Stimulated activated CD4-positive, alpha-beta T cell treated with anti-CD3 and anti-CD28 coated beads, Interleukin-12 subunit alpha, Interleukin-12 subunit beta, amount 100 ng/mL, for 24 hours (primary cell): Measurements from ENCODE around the gene NTSR1.
A peak's percentile ranks its signal among the peaks of the same experiment; 100 is the strongest.

Experiments used
- DNase-seq, 2 experiments: peaks; one replicate each; pipeline ENCODE4 v3.0.0-alpha.2; 2020; ENCODE audit warnings: low read depth in 2 of 2

Gene NTSR1

GRCh38 chr20:62802026-62802712, 93.5 kb downstream of the NTSR1 start:
- no peak for DNase-seq

- DNase-seq = no peak
These were observed 95.5 kb downstream of the NTSR1 start for GRCh38 chr20:62804021-62804626.

- peak; percentile 44 to 53 for DNase-seq
These were observed 96.1 kb downstream of the NTSR1 start, which contains the start of gene OGFR for GRCh38 chr20:62804627-62805154. Gene OGFR (plus strand): TSS chr20:62804835. CDS start chr20:62804860, 25 bp downstream.

GRCh38 chr20:62805155-62805710, 96.6 kb downstream of the NTSR1 start:
- no peak for DNase-seq

GRCh38 chr20:62805711-62806382, 97.2 kb downstream of the NTSR1 start:
- DNase-seq = no peak

- DNase-seq = no peak
These were observed 97.9 kb downstream of the NTSR1 start for GRCh38 chr20:62806383-62807050.

- no peak for DNase-seq
These were observed 99.0 kb downstream of the NTSR1 start for GRCh38 chr20:62807444-62808210.

GRCh38 chr20:62808211-62808865, 99.7 kb downstream of the NTSR1 start:
- DNase-seq = peak; percentile 37 to 68

- DNase-seq = no peak
These were observed 101.1 kb downstream of the NTSR1 start for GRCh38 chr20:62809530-62810428.

- no peak for DNase-seq
These were observed 102.7 kb downstream of the NTSR1 start for GRCh38 chr20:62811320-62811719.

GRCh38 chr20:62811720-62812119, 103.1 kb downstream of the NTSR1 start:
- no peak for DNase-seq
